A549 (cell line): ENCODE results near the gene PCDHA2. TPM values are rescaled to one million over a fixed set of nuclear protein-coding genes. Genes with fewer than 3 reads are reported as not detected.
"Not testable (repeated sequence)": the region's sequence is repeated elsewhere in the genome, so short reads cannot be mapped to it uniquely, and the experiment has no call there.

Experiments
- ATAC-seq, 2 experiments: fragments of 200-7000 bp in 1 of 2; fragments of >200 bp in 1 of 2; cut with Nextera tagmentation in 1 of 2; cut with Tn5 transposase in 1 of 2; 3 replicates each; pipeline versions ENCODE4 v1.8.0 to v1.9.1; 2018 to 2020; ENCODE audit warnings: mild to moderate bottlenecking in 1 of 2, moderate library complexity in 1 of 2
- CTCF ChIA-PET: fragments of 300-600 bp; sonication (Branson Sonifier 250); formaldehyde crosslinking; extraction: SDS; loops from one replicate; lab custom pipeline; 2021; ENCODE audit warnings: antibody characterized with exemption, inconsistent platforms; lab: Yijun Ruan, JAX
- POLR2A ChIA-PET: fragments of 350-600 bp; formaldehyde crosslinking; extraction: SDS; loops from one replicate; lab custom pipeline; 2021; ENCODE audit warnings: antibody characterized with exemption, inconsistent platforms; lab: Yijun Ruan, JAX
- DNase-seq, 2 experiments: peaks; one replicate each; pipeline versions ENCODE4 v3.0.0 to v3.0.0-alpha.2; 2011 to 2016; ENCODE audit warnings: low read depth in 1 of 2, low spot score in 1 of 2
- FAIRE-seq: peaks from 2 replicates; lab custom pipeline; 2011; peaks lifted over from hg19 to GRCh38; lab: Jason Lieb, UNC
- H3K27ac ChIP-seq, 2 experiments: fragments of >200 bp; sonication (Bioruptor Twin); formaldehyde crosslinking; 3 replicates each; pipeline ENCODE4 v1.5.1; 2016 to 2017
- H3K4me1 ChIP-seq: fragments of >200 bp; sonication (Bioruptor Twin); formaldehyde crosslinking; 3 replicates; pipeline ENCODE4 v1.6.1; 2016
- H3K4me2 ChIP-seq: fragments of >200 bp; sonication (Bioruptor Twin); formaldehyde crosslinking; 3 replicates; pipeline ENCODE4 v1.6.1; 2016
- H3K4me3 ChIP-seq: fragments of >200 bp; sonication (Bioruptor Twin); formaldehyde crosslinking; 3 replicates; pipeline ENCODE4 v1.5.1; 2016
- H3K9me3 ChIP-seq: fragments of >200 bp; sonication (Bioruptor Twin); formaldehyde crosslinking; 3 replicates; pipeline ENCODE4 v1.6.1; 2016
- ATOH8 ChIP-seq: fragments of 250-450 bp; sonication (Bioruptor Pico); IDR thresholded peaks from 2 replicates; pipeline ENCODE4 v1.5.0; 2020; ENCODE audit warnings: low read depth, mild to moderate bottlenecking, moderate library complexity
- BCL3 ChIP-seq: fragments of >200 bp; sonication (Bioruptor Twin); formaldehyde crosslinking; IDR thresholded peaks from 3 replicates; pipeline ENCODE4 v1.6.1; 2016
- BHLHE40 ChIP-seq: IDR thresholded peaks from 2 replicates; pipeline ENCODE4 v1.6.1; 2012; ENCODE audit warnings: low read depth, low read length, inconsistent platforms
- CHD2 ChIP-seq: fragments of 150-350 bp; IDR thresholded peaks from 2 replicates; pipeline ENCODE4 v1.6.1; 2014; ENCODE audit warnings: low read length; ENCODE audit not compliant: partially characterized antibody
- CHD4 ChIP-seq: fragments of 200-600 bp; sonication (generic); IDR thresholded peaks from 2 replicates; pipeline ENCODE4 v1.6.1; 2016; ENCODE audit warnings: antibody characterized with exemption, mild to moderate bottlenecking, borderline replicate concordance
- CTCF ChIP-seq: fragments of >200 bp; sonication (Bioruptor Twin); formaldehyde crosslinking; IDR thresholded peaks from 3 replicates; pipeline ENCODE4 v1.5.1; 2016
- EHMT2 ChIP-seq: fragments of 200-600 bp; sonication (generic); IDR thresholded peaks from 2 replicates; pipeline ENCODE4 v1.6.1; 2016; ENCODE audit warnings: antibody characterized with exemption, low read depth, mild to moderate bottlenecking, moderate library complexity
- FOSB ChIP-seq: fragments of 250-450 bp; sonication (Bioruptor Pico); IDR thresholded peaks from 2 replicates; pipeline ENCODE4 v1.5.0; 2020; ENCODE audit warnings: mild to moderate bottlenecking, moderate library complexity
- FOSL2 ChIP-seq, 2 experiments: fragments of 450-650 bp in 1 of 2; fragments of >200 bp in 1 of 2; sonication (Bioruptor Twin) in 1 of 2; formaldehyde crosslinking; IDR thresholded peaks; 2 replicates each; pipeline versions ENCODE4 v1.5.0 to v1.6.1; 2016 to 2020; ENCODE audit warnings: mild to moderate bottlenecking in 1 of 2, moderate library complexity in 1 of 2
- GATA3 ChIP-seq: IDR thresholded peaks from 2 replicates; pipeline ENCODE4 v1.6.1; 2012; ENCODE audit warnings: borderline replicate concordance
- HOXB13 ChIP-seq: fragments of 250-450 bp; sonication (Bioruptor Pico); IDR thresholded peaks from 2 replicates; pipeline ENCODE4 v1.5.0; 2020; ENCODE audit warnings: low read depth, mild to moderate bottlenecking, moderate library complexity
- NFE2L2 ChIP-seq: fragments of 150-350 bp; conservative IDR thresholded peaks from 2 replicates; pipeline ENCODE4 v1.6.1; 2014; ENCODE audit warnings: low read length
- PHF8 ChIP-seq: fragments of 200-600 bp; sonication (generic); IDR thresholded peaks from 2 replicates; pipeline ENCODE4 v1.6.1; 2016; ENCODE audit warnings: low read depth, mild to moderate bottlenecking, antibody characterized with exemption, moderate library complexity, borderline replicate concordance
- POLR2AphosphoS2 ChIP-seq: conservative IDR thresholded peaks from 2 replicates; pipeline ENCODE4 v1.6.1; 2012; ENCODE audit warnings: low read length, improper control_type of control experiment, inconsistent platforms
- RAD21 ChIP-seq, 2 experiments: fragments of >200 bp in 1 of 2; sonication (Bioruptor Twin) in 1 of 2; formaldehyde crosslinking in 1 of 2; IDR thresholded peaks in 1 of 2; conservative IDR thresholded peaks in 1 of 2; 2 replicates in 1 of 2; 3 replicates in 1 of 2; pipeline ENCODE4 v1.6.1; 2012 to 2018; ENCODE audit warnings: inconsistent platforms in 1 of 2
- RCOR1 ChIP-seq: fragments of 150-350 bp; IDR thresholded peaks from 2 replicates; pipeline ENCODE4 v1.6.1; 2014; ENCODE audit warnings: antibody characterized with exemption, low read length, low read depth
- RNF2 ChIP-seq: fragments of 200-600 bp; sonication (generic); IDR thresholded peaks from 2 replicates; pipeline ENCODE4 v1.6.1; 2016; ENCODE audit warnings: low read depth, mild to moderate bottlenecking, antibody characterized with exemption, moderate library complexity, borderline replicate concordance
- ZNF302 ChIP-seq: fragments of 250-450 bp; sonication (Bioruptor Pico); IDR thresholded peaks from 2 replicates; pipeline ENCODE4 v1.9.0; 2021; ENCODE audit warnings: inconsistent platforms, mild to moderate bottlenecking, moderate library complexity
- WGBS: methylation state at CpG from one replicate; pipeline ENCODE4 v1.1.6; 2017; ENCODE audit errors: missing lambda C conversion rate; 5-methylcytosine and 5-hydroxymethylcytosine counted together
- polyA plus RNA-seq, 4 experiments: library from polyadenylated mRNA; depleted of rRNA in 3 of 4; stranded (reverse); fragments of >200 nt; fragmentation: RNase III in 1 of 4; extraction: RNeasy Plus Mini Kit Qiagen cat#74134 plus additional on column Dnase treatment in 1 of 4; gene quantifications; 2 replicates in 3 of 4; 3 replicates in 1 of 4; pipeline ENCODE4 v1.2.3, GENCODE V29; 2011 to 2017

Gene PCDHA2
- polyA plus RNA-seq, 2 of the 4 experiments (the other 2 are of a cell fraction), result 0.03 to 0.08 TPM

- Histone ChIP-seq H3K9me3 (peaks cover 56% of the 10 kb centered on the region), H3K4me3 (no peak overlapping the region), H3K27ac (no peak overlapping the region), H3K4me1 (no peaks in the 10 kb centered on the region), H3K4me2 (no peak overlapping the region)
- 6% methylated on average over 1 of the region's 1 CpG for WGBS
- ATAC-seq (no peak), DNase-seq (no peak), FAIRE-seq (no peak)
- POLR2A ChIA-PET, result no interaction called here
- no peak for TF ChIP-seq NFE2L2
- no peak for TF ChIP-seq RNF2
- no peak for TF ChIP-seq CHD2
- TF ChIP-seq POLR2AphosphoS2, result no peak
- TF ChIP-seq RAD21 (conservative IDR thresholded peaks at IDR 0.05 in 1 of 2, IDR thresholded peaks at IDR 0.05 in 1 of 2), result no peak
- no peak for TF ChIP-seq CHD4
- TF ChIP-seq FOSB (CRISPR knock-in tag), result no peak
- TF ChIP-seq PHF8, result no peak
- no peak for TF ChIP-seq HOXB13
- TF ChIP-seq BHLHE40, result no peak
- no peak for TF ChIP-seq GATA3
- no peak for TF ChIP-seq FOSL2 (IDR thresholded peaks at IDR 0.05)
- no peak for TF ChIP-seq FOSL2 (CRISPR knock-in tag; IDR thresholded peaks at IDR 0.05)
- no peak for TF ChIP-seq ZNF302 (CRISPR knock-in tag)
- TF ChIP-seq BCL3, result no peak
- no peak for TF ChIP-seq RCOR1
- CTCF ChIA-PET, result interaction anchor here (2.4 kb wide), 1 partner anchor 26 kb away, joined by 8 read pairs; the partner anchor contains the start of gene PCDHA4
These were observed 14.1 kb upstream of the PCDHA2 start for GRCh38 chr5:140780512-140780911.

GRCh38 chr5:140785905-140786686, 8.6 kb upstream of the PCDHA2 start, which contains the start of gene PCDHA1:
PCDHA1 (plus strand) TSS chr5:140786140.
- FAIRE-seq, result peak; percentile 85
- TF ChIP-seq RAD21 (conservative IDR thresholded peaks at IDR 0.05 in 1 of 2, IDR thresholded peaks at IDR 0.05 in 1 of 2), result peak in 1 of 2 experiments; percentile 29; a peak in 2 of 5 replicates
- no peak for TF ChIP-seq EHMT2
- TF ChIP-seq ATOH8 (CRISPR knock-in tag), result no peak
- TF ChIP-seq CTCF, result peak; percentile 23; the same call in 2 of the 3 replicates
- TF ChIP-seq, all 56 proteins: peak for 2
- ATAC-seq (peak in 1 of 2 experiments; percentile 56; a peak in 2 of 6 replicates), DNase-seq (peak; percentile 29 to 46)
- CTCF ChIA-PET, result interaction anchor here (0.6 to 2.1 kb wide), 6 partner anchors 9 to 255 kb away, joined by 3 to 9 read pairs (median 4); partner anchors contain the start of gene PCDHA2
- peaks cover 48% of the 10 kb centered on the region for H3K9me3 ChIP-seq
- H3K4me3 ChIP-seq, result no peak within 1 kb of the TSS
- H3K27ac ChIP-seq, result no peak within 1 kb of the TSS
- H3K4me1 ChIP-seq, result no peaks in the 10 kb centered on the region
- peak within 1 kb of the TSS; percentile 44; the same call in 2 of the 3 replicates for H3K4me2 ChIP-seq
- POLR2A ChIA-PET, result no interaction called here
- WGBS, result 25% methylated on average over 29 of the region's 29 CpGs

- DNase-seq, H3K4me2 ChIP-seq, H3K4me3 ChIP-seq, ATAC-seq, H3K27ac ChIP-seq, POLR2A ChIA-PET, FAIRE-seq, H3K4me1 ChIP-seq: not testable (repeated sequence)
- peaks cover 45% of the 10 kb centered on the region for H3K9me3 ChIP-seq
- CTCF ChIA-PET, result interaction anchor here (2.1 kb wide), 1 partner anchor 254 kb away, joined by 9 read pairs; no protein-coding TSS in a partner anchor
- WGBS, result 85% methylated on average over 44 of the region's 44 CpGs
These were observed 7.2 kb upstream of the PCDHA2 start for GRCh38 chr5:140787422-140787821.

- CTCF ChIA-PET, H3K4me3 ChIP-seq, H3K4me1 ChIP-seq, ATAC-seq, DNase-seq, FAIRE-seq, POLR2A ChIA-PET, H3K4me2 ChIP-seq, H3K27ac ChIP-seq: not testable (repeated sequence)
- H3K9me3 ChIP-seq, result peaks cover 43% of the 10 kb centered on the region
- WGBS, result 85% methylated on average over 69 of the region's 70 CpGs
These were observed 6.7 kb upstream of the PCDHA2 start for GRCh38 chr5:140787849-140788504.
